Measurements from ENCODE around the gene ZNF236. TPM values are rescaled to one million over a fixed set of nuclear protein-coding genes. Genes with fewer than 3 reads are reported as not detected.
"Not testable (repeated sequence)": the region's sequence is repeated elsewhere in the genome, so short reads cannot be mapped to it uniquely, and the experiment has no call there.

Gene ZNF236
- polyA plus RNA-seq, 1 donor, result 11.8 TPM

DNA sequence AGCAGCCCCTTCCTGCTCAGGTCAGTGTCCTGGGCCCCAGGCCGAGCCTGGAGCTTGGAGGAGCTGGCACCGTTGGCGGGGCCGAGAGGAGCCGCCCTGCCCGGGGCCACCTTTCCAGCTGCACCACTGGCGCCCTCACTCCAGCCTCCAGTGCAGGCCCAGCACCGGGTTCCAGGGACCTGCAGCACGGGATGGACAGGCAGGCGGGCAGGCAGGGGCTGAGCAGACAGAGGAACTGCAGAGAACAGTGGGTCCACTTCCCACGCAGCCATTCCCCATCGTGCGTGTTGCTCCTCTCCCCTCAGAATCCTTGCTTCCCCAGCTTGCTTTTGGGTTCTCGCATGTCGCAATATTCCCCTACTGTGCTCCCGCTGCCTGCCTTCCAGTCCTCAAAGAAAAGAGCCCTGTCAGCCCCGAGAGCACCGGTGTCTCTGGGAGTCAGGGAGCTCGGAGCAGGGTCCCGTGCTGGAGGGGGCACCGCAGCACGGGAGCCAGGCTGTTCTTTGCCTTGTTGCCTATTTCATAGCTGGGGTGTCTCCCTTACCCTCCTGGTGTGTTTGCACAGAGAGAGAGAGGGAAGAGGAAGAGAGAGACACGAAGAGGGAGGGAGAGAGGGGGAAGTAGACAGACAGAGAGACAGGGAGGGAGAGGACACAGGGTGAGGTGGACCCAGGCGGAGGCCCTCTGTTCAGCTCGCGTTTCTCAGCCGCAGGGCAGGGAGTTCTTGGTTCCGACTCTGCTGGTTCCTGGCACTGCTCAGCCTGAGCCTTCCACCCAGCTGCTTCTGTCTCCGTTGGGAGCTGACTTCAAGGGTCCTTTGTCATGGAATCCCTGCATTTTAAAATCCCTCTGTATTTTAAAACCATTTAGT lies 184.2 kb downstream of the ZNF236 start:
- DNase-seq, result no peak

DNA sequence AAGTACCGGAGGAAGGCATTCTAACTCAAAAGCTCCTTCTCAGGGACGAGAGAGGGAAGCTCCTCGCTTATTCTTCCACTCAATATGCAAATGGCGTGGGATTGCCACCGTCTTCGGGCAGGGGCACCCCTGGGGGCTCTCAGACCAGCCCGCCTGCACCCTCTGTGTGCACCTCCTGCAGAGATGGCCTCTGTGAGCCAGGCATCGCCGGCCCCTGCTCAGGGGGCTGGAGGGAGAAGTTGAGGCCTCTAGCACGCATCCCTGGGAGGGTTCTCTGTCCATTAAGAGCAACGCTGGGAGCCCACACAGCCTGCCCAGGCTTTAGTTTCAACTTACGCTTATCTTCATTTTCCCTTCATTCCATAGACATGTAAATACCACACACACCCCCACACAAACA lies 184.9 kb downstream of the ZNF236 start:
- no peak for DNase-seq

DNA sequence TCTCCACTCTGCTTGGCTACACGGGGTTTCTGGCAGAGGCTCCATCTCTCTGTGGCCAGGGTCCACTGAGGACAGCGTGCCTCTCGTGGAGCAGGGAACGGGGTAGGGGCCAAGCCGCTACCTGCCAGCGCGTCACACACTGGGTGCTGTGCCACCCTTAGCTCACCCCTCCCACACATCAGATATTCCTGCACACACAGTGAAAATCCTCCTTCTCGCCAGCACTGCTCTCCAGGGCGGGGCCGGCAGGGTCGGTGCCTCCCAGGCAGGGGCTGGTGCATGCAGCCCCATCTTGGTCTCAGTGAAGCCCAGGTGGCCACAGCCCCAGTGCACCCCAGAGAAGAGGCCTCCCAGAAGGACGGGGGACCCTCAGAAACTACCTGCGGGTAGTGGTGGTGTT lies 185.6 kb downstream of the ZNF236 start:
- no peak for DNase-seq

DNA sequence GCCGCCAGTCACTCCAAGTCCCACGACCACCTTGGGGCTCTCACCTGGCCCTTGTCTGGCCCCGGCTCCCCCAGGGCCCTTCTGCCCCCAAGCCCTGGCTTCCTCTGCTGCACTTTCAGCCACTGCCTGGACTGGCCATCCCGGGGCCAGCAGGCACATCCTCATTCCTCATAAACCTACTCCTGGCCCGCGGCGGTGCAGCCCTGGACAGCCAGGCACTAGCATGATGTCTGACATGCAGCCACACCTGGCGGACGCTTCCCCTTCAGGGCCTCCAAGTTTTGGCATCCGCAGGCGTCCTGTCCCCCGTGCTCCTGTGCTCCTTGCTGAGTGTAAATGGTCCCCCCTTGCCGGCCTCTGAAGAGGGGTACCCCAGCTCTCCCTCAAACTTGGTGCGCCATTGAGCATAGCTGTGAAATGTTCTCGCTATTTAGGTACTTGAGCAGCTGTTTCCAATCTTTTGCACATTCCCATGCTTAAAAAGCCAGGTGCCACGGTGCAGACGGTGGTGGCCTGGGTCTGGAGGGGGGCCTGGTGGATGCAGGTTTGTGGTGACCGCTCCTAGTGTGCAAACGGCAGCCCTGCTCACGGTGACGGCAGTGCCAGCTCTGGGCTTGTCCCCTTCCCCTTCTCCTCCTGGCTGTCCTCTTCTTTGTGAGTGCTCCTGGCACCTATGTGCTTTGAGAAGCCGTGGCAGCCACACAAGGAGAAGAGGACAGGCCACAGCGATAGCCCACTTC lies 186.4 kb downstream of the ZNF236 start:
- no peak for DNase-seq

DNA sequence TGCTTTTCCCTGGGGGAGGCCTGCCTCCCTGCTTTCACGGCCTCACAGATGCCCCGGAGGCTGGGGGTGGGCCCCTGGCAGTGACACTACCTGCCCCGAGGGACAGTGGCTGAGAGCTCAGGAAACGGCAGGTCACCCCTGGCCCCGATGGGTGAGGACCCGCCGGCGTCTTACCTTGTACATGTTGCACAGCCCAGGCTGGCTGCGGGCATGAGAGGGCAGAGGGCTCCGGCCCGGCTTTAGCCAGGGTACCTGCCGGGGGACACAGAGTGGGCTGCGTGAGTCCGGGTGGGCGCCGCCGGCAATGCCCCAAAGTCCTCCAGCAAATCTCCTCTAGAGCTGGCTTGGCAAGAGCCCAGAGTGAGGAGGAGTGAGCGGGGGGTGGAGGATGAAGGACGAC lies 187.3 kb downstream of the ZNF236 start:
- no peak for DNase-seq

DNA sequence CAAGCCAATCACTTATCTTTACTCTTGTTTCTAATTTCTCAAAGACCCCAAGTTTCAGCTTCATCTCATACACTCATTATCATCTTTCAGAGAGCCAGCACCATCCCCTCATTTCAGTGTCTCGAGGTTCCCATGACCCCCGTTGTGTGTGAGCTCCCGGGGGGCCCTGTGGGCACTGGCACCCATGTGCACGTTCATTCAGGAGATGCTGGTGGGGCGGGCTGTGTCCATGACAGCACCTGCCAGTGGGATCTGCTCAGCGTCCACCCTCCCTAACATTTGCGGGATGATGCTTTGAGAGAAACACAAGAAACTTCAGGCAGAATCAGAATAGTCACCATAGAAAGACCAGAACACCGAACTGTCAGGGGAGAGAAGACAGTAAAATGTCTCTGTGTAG lies 189.8 kb downstream of the ZNF236 start:
- DNase-seq, result no peak

DNA sequence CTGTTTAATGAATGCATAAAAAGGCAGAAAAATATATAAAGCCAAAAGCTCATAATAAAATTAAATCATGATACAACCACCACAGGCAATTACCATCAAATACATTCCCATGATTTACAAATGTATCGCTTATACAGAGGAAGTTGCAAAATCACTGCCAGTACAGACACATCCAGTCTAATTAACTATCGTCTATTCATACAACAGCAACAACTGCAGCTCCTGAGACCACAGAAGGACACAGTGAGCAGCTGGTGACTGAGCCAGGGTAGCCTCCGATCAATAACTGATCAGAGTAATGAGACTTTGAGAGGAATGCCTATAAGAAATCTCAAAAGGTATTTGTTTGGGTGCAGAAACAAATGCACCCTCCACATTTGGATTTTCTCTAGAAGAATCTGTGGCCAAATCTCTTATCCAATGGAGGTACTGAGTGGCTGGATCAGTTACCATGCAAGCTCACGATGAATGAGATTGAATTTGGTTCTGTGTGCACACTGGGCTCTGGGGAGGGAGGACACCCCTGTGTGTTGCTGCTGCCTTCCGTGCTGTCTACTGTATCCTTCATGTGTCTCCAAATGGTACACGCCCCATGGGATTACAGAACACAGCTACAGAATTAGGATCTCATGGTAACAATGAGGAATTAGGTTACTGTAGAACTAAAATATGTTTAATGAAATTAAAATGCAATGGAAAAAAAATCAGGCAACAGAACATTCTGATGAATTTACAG lies 190.6 kb downstream of the ZNF236 start:
- DNase-seq, result no peak

DNA sequence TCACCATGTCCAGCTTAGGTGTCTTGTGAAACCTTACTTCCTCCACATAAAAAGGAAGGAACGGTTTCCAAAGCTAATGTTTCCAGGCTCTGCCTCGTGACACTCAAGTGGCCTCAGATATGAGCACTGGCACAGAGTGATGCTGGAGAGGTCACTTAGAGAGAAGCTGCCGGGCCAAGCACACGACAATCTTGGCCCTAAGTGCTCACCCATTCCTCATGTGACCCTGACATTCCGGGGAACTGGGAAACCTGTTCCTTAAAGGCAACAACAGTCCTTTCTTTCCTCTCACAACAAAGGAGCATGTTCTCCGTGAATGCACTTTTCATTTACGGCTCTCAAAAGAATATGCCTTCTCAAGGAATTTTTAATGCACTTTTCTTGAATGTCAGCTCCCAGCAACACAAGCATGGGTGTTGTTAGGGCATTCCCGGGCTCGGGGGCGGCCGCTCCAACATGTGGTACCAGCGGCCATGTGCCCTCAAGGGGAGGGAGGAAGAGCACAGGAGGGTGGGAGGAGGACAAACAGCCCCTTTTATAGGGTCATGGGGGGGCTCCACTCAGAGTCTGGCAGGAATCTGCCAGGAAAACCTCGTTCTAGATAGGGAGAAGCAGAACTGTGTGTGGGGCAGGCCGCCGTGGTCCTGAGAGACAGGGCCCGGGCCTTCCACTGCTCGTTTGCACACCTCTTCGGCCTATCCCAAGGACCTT lies 191.6 kb downstream of the ZNF236 start:
- no peak for DNase-seq

DNA sequence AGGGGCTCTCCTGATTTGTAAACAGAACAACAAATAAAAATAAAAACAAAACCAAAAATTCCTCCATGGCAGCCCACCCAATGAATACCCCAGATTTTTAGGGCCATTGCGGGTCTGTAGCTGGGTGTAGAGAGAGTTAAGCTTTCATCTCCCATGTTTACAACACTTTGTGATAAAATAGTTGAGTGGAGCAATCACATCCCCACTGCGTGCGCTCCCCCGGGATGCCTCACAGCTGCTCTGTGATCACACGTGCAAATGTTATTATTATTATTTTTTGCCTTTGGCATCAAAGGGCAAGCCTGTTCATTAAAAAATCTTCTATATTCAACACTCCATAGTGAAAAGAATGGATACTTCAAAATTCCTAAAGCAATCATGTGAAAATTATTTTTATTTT lies 192.2 kb downstream of the ZNF236 start:
- no peak for DNase-seq

DNA sequence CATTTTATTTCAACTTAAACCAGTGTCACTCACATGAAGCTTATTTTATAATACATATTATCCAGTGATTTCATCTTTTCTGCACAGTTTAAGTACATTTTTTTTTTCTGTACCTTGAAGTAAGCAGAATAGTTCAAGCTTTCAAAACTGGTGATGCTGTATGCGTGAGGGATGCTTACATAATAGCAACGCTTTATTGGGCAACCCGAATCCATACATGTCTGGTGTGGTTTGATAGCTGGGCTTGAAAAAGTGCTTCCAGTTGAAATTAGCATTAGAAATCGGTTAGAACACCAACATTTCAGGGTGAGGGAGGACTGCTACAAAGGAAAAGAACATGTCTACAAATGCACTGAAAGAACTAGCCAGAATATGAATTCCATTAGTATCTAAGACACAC lies 192.8 kb downstream of the ZNF236 start:
- no peak for DNase-seq

DNA sequence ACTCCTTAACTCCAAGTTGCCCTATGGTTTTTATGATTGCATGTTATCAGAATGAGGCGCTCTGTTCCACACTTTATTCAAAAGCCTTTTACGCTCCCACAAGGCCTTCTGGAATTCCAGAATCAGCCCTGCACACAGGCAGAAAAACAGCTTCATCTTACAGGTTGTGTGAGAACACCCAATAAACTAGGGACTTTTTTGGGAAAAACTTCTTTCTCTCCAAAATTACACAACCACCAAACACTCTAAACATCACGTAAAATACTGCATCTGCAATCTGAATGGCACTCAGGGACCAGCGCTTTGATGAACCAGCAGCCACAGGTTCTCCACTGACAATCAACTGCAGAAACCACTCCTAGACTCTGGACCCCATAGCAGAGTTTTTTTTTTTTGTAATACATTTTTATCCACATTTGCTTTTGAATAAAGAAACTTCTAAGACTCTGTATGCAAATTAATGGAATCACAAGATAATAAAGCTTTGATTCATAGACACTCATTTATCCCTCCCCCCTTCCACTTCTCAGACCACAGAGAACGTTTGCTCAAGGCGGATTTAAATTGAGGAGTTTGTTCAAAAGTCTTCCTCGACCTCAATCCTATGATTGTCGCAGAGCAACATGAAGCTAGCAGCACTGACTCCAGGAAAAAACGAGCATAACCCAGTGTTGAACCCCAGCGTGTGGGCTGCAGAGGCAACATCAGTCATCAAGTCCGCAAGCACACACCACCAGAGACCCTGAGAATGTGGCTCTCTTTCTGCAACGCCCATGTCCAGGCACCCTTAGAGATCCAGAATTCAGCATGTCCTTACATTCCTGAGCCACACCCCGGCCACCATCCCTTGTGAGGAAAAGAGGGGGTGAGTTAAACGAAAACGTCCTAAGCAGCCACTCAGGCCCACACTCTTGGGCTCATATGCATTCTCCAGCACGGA lies 193.7 kb downstream of the ZNF236 start:
- DNase-seq, result no peak

DNA sequence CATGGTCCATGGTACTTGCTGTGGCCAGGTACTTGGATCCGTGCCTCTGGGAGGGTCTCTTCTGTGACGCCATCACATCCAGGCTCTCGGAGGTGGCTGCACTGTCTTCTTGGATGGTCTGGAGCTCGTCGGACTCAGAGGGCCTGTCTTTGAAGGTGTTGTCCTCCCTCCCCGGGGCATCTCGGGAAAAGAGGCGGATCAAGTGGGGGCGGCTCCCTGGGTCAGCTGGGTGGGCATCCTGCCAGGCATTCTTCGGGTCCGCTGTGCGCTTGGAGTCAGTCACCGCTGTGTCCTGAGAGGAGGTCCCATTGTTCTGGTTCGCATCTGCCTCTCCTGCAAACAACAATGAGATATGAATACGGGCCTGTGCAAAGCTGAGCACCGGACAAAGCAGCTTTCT lies 194.6 kb downstream of the ZNF236 start:
- no peak for DNase-seq

DNA sequence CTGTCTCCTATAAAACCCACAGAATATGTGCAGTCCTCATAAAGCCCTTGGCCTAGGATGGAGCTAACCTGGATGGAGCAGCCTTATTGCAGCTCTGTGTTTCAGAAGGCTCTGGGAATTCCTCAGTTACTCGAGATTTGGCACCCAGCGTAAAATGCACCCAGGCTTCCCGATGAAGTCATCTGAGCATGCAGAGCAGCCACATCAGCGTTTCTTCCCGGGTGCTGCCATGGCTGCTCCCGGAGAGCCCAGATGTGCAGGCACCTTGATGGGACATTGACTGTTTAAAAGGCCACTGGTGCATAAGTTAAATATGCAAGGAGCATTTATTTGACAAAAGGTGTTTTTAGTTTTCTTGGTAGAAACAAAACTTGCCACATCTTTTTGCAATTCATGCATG lies 195.0 kb downstream of the ZNF236 start:
- no peak for DNase-seq

DNA sequence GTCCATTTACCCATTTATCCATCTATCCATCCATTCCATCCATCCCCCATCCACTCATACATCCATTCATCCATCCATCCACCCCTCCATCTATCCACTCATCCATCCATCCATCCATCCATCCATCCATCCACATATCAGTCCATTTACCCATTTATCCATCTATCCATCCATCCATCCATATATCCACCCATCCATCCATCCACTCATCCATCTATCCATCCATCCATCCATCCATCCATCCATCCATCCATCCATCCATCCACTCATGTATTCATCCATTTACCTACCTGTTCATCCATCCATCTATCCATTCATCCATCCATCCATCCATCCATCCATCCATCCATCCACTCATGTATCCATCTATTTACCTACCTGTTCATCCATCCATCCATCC lies 196.3 kb downstream of the ZNF236 start:
- not testable (repeated sequence) for DNase-seq

DNA sequence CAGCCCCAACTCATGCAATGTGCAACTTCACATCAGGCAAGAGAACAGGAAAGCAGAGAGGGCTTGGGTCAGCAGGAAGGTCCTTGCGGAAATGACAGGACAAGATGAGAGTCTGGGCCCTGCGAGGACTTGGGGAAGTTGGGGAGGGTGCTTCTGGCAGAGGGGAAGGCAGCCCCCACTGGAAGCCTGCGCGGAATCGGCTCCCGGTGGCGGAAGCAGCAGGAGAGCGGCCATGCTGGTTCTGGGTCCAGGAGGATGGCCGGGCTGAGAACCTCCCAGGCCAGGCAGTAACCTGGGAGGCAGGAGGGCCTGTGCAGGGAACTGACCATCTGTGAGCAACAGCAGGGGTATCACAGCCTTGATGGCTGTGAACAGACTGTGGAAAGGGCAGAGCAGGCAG lies 197.3 kb downstream of the ZNF236 start:
- no peak for DNase-seq
